IPS-NIHi7 (cell line): ENCODE measurements around the gene RAB14.
"Not testable (repeated sequence)": the region's sequence is repeated elsewhere in the genome, so short reads cannot be mapped to it uniquely, and the experiment has no call there.

ENCODE experiments used
- DNase-seq: peaks from one replicate; pipeline ENCODE4 v3.0.0; 2012; ENCODE audit warnings: mixed read lengths; ENCODE audit errors: extremely low spot score

RAB14 gene

DNA sequence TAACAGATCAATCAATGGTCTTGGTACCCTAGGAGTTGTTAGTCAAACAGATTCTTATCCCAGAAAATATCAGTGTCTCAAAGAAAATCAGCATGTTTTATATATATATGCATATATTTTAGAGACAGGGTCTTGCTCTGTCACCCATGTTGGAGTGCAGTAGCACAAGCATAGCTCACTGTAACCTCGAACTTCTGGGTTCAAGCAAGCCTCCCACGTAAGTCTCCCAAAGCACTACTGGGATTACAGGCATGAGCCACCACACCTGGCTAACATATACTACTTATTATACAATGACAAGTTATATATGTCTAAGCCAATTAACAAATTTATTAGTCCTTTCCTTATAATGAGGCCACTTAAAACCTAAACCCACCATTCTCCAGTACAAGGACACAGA lies 10.4 kb downstream of the RAB14 start:
- DNase-seq = no peak

DNA sequence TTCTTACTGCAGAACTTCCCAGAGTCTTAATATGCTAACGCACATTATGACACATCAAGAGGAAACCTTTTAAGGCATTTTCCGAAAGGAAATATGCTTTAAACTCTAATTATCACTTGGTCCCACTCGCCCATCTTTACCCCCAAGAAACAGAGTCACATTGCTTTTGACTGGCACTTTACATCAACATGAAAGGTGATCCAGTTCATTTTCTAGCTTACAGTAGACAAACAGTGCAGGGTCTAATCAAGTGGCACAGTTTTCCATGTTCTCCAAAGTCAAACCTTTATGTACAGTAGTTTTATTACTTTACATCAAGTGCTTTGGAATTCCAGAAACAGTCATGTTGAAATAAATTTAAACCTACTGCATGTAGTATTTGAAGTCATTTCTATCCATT lies 12.0 kb downstream of the RAB14 start:
- no peak for DNase-seq

GRCh38 chr9:121189006-121189405 lies 12.7 kb downstream of the RAB14 start:
- DNase-seq = no peak

DNA sequence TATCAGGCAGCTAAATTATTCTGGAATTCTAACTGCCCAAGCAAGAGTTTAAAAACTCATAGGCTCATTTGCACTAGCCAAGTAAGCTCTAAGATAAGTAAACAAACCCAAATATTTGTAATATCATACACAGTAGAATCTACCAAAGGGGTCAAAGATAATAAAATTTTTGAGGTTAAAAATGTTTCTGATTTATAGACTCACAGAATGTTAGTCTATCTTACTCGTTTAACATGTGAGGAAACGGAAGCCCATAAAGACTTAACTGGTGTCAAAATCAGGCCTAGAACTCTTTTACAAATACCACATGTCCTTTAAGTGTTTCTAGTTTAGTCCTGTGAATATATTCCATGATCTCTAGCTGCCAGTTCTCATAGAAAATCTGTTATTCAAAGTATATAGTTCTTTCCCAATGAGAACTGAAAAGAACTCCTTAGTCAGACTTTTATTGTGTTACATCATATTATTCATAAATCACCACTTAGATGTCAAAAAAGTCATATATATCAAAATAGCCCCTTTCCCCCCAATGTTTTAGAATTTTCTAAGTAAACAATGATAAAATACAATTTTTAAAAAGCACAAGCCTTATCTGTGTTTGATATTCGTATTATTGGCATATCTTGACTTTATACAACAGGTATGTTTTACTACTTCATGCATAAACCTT lies 13.9 kb downstream of the RAB14 start:
- no peak for DNase-seq

- DNase-seq = no peak
These were observed 15.8 kb downstream of the RAB14 start for GRCh38 chr9:121185774-121186403.

DNA sequence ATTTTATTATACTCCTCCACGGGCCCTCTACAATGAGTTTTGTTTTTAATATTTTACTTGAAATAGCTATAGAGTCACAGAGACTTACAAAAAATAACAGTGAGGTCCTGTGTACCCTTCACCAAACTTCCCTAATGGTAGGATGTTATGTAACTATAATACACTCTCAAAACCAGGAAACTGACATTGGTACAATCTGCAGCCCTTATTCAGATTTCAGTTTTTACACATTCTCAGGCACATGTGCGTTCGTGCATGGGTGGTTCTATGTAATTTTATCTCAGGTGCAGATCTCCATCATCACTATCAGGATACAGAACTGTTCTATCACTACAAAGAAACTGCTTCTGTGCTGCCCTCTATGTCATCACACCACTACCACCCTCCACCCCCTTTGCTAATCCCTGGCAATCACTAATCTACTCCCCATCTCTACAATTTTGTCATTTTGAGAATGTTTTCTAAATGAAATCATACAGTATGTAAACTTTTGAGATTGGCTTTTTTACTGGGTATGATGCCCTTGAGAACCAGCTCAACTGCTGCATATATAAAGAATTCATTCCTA lies 16.4 kb downstream of the RAB14 start:
- no peak for DNase-seq

DNA sequence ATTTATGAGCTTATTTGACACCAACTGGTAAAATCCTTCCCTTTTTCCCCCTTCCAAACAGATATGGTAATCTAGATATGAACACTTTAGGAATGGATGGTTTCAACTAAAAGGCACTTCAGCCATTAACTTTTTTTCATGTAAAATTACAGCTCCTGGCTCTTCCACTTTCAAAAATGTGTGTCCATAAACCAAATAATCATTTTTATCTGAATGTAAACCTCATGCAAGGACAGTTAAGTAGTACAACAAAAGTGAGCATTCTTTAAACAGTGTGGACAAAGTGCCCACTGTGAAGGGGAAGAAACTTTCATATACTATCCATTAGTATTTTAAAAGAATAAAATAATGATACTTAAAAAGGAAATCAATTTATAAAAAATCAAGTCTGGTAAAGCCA lies 17.2 kb downstream of the RAB14 start:
- DNase-seq = no peak

DNA sequence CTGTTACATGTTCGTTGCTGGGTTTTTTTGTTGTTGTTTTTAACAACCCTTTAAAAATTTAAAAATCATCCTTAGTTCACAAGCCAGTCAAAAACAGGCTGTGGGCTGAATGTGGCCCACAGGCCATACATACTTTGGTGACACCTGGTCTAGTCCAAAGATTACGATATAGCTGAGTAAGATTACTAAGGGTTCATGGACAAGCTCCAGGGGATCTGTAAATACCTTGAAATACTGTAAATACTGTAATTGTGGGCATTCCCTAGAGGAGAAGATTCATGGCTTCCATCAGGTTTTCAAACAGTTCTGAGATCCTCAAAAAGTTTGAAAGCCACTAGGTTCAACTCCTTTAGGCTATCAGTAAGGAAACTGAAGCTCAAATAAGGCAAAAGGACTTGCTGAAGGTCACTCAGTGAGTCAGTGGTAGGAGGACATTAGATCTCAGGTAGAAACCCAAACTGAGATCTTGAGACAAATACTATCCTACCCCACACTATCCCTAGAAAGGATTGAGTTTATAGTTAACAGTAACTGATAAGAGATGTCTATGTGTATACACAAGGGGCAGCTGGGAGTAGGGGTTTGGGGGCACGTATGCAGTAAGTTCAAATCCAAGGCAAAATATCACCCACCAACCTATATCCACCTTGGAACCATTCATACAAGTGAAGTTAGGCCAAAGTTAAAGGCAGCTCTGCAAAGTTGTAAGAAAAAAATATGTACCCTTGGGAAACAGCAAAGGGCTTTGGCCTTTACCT lies 17.8 kb downstream of the RAB14 start:
- DNase-seq = no peak

GRCh38 chr9:121182989-121183388 lies 18.7 kb downstream of the RAB14 start:
- DNase-seq = no peak

DNA sequence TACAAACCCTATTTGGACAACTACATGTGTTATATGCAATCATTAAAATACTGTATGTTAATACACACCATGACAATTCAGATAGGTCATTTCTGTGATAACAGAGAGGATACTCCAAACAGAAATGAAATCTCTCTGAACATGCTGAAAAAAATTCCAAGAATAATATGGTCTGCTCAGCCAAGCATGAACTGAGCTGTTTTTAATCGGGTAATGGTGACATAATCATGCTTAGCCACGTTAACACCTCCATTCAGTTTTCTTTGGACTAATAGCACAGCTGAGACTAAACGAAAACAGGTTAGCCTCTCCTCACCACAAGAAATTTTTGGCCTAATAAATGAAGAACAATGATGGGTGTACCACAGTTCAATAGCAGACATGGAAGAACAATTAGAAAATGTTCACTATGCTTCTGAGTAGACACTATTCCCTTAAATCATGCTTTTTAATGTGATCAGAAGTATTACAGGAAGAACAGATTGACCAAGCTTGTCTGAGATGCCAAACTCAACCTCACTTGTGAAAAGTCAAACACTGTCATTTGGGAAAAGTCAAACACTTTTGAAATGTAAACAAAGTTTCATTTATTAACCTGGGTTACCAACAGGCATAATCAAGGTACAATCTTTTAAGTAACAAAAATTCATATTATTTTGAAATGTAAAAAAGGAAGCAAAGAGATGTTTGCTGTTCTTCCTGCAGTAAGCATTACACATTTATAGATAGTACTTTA lies 19.4 kb downstream of the RAB14 start:
- DNase-seq = no peak

- no peak for DNase-seq
These were observed 21.6 kb downstream of the RAB14 start for GRCh38 chr9:121179930-121180681.

DNA sequence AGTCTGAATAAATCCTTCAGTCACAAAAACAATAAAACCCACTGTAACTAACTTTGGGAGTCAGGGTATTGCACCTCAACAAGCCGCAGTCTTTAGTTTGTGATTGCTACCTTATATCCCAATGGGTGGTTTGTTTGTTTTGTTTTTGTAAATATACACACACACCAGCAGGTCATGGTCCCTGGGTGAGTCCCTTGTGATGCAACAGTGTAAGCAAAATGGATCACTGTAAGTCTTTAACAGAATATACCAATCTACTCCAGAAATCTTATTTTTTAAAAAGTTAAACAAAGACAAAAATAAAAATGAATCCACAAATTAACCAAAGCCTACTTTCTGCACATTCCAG lies 22.3 kb downstream of the RAB14 start:
- DNase-seq = not testable (repeated sequence)

- DNase-seq = no peak
These were observed 22.8 kb downstream of the RAB14 start for GRCh38 chr9:121178676-121179372.

DNA sequence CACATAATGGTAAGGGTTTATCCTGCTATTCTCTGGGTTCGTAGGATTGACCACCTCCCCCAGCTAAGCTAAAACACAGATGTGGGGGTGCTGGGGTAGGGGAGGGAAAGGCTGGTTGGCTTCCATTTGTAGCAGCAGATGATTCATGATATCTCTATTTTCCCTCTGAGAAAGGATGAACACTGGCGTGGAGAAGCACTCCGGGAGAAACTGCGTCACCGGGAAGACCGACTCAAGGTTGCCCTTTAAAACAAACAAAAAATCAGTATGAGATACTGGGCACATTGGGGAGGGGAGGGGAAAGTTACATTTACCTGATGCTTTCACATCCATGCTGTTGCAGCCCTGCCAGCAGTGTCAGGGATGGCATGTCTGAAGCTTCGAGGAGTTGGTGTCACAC lies 28.2 kb downstream of the RAB14 start:
- no peak for DNase-seq

- no peak for DNase-seq
These were observed 28.8 kb downstream of the RAB14 start for GRCh38 chr9:121172726-121173487.

DNA sequence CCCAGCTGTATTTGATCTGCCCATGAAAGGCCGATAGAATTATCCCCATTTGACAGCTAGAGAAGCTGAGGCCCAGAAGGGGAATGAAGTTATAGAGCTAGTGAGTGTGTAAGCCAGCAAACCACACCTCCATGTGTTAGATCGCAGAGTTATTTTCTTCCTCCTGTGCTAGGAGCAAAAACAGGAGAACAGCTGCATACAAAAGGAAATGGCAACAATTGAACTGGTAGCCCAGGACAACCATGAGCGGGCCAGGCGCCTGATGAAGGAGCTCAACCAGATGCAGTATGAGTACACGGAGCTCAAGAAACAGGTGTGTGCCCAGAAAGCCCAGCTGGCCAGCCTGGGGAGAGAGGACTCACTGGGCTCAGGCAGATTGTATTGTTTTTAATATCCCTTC lies 30.4 kb downstream of the RAB14 start:
- no peak for DNase-seq

GRCh38 chr9:121169094-121169601 lies 32.5 kb downstream of the RAB14 start:
- no peak for DNase-seq

GRCh38 chr9:121168052-121168451 lies 33.6 kb downstream of the RAB14 start:
- DNase-seq = no peak

DNA sequence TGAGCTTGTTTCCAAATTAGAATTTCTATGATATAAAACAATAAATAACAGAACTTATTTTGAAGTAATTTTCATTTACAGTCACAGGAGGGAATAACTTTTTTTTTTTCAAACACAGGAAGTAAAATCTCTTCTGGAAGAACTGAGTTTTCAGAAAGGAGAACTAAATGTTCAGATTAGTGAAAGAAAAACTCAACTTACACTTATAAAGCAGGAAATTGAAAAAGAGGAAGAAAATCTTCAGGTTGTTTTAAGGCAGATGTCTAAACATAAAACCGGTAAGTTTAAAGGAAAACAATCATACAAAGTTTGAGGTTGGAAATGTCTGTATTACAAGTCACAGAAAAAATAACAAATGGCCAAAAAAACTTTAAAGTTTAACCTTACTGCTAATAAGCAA lies 41.6 kb downstream of the RAB14 start:
- no peak for DNase-seq

GRCh38 chr9:121157939-121158338 lies 43.7 kb downstream of the RAB14 start:
- no peak for DNase-seq
